Left lung (tissue), 10 donors: ENCODE data around the gene SDSL. TPM values are rescaled to one million over a fixed set of nuclear protein-coding genes. Genes with fewer than 3 reads are reported as not detected.

Experiments
- ATAC-seq: fragments of 200-7000 bp; cut with Tn5 transposase; one replicate; pipeline ENCODE4 v1.9.1; 2020; ENCODE audit warnings: moderate library complexity
- DNase-seq, 4 donors: peaks; one replicate each; pipeline ENCODE4 v3.0.0-alpha.2; 2013 to 2020
- H3K27ac ChIP-seq, 2 donors: fragments of 200-600 bp; sonication (generic) in 1 of 2; one replicate each; pipeline versions ENCODE4 v1.5.0 to v1.8.0; 2020 to 2021
- H3K27me3 ChIP-seq, 2 donors: fragments of 200-600 bp; sonication (generic) in 1 of 2; one replicate each; pipeline versions ENCODE4 v1.5.0 to v1.8.0; 2020 to 2021
- H3K36me3 ChIP-seq, 2 donors: fragments of 200-600 bp; sonication (generic) in 1 of 2; one replicate each; pipeline versions ENCODE4 v1.5.0 to v1.8.0; 2020 to 2021
- H3K4me1 ChIP-seq, 2 donors: fragments of 200-600 bp; one replicate each; pipeline ENCODE4 v1.8.0; 2021
- H3K4me3 ChIP-seq, 2 donors: fragments of 200-600 bp; sonication (generic) in 1 of 2; one replicate each; pipeline versions ENCODE4 v1.5.0 to v1.8.0; 2020 to 2021; ENCODE audit warnings: mild to moderate bottlenecking in 1 of 2
- H3K9me3 ChIP-seq, 2 donors: fragments of 200-600 bp; sonication (generic) in 1 of 2; one replicate each; pipeline versions ENCODE4 v1.5.0 to v1.8.0; 2020 to 2021
- intact Hi-C, 2 donors: fragments of 100-400 bp; cut with DNase I; formaldehyde crosslinking; loops; one replicate each; pipeline versions ENCODE4 v1.11.2 to v1.14.2; 2022
- polyA plus RNA-seq, 6 donors: library from polyadenylated mRNA; unstranded; fragments of 120-200 nt; gene quantifications; one replicate each; pipeline ENCODE4 v1.2.1, GENCODE V29; 2013; ENCODE audit not compliant: insufficient read length in 6 of 6
- total RNA-seq, 2 donors: library from RNA; stranded (reverse); fragmentation: NEBNext Ultra II Directional; extraction: Animal tissue kit (Norgen Biotek cat#: 25700); gene quantifications; one replicate each; pipeline ENCODE4 v1.2.1, GENCODE V29; 2021
- TF ChIP-seq, protein P1 (sequence below), 2 donors: fragments of 200-600 bp; sonication (generic) in 1 of 2; IDR thresholded peaks; one replicate each; pipeline versions ENCODE4 v1.5.0 to v1.8.0; 2021; ENCODE audit warnings: antibody characterized with exemption in 2 of 2
- donor health status: DM: no; HTN: yes; CAD: no.
- donor health status: DM: no; HTN: no; CAD: no.

The SDSL gene
- total and polyA plus RNA-seq, 8 donors: 4.2 to 13.8 (median 4.9) TPM

DNA sequence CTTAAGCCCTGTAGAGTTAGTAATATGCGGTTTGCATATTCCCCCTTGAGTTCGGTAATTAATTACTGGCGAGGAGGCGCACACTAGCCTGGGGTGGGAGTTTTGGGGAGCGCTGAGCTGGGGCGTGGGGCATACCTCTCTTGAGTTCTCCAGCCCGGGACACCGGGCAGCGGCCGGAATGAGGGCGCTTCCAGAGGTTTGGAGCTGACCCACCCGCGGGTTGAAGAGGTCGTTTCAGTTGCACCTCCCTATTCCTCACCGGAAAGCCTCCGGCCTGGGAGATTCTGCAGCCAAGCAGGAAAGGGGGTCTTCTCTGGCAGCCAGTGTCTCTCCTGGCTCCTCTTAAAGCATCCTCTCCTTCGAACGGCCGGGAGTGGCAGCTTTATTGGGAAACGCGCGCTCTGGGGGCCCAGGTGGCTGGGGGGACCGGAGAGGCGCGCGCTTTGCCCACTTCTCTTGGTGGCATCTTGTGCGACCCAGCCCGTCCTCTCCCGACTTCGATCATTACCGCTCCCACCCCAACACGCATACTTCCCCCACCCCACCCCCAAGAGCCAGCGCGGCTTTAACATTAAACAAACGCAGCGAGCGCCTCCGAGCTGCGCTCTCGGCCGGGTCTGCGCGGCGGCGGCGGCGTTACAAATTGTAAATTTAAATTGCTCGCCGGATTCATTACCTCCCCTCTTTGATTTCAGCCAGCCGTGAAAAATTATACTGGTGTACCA, 53.4 kb downstream of the SDSL start:
- Histone ChIP-seq H3K27ac (no peak overlapping the region), H3K27me3 (peaks cover 96 to 99% of the 10 kb centered on the region in 2 donors), H3K9me3 (no peaks in the 10 kb centered on the region), H3K36me3 (no peaks in the 10 kb centered on the region), H3K4me3 (no peak overlapping the region), H3K4me1 (no peaks in the 10 kb centered on the region)
- TF ChIP-seq, protein P1, sequence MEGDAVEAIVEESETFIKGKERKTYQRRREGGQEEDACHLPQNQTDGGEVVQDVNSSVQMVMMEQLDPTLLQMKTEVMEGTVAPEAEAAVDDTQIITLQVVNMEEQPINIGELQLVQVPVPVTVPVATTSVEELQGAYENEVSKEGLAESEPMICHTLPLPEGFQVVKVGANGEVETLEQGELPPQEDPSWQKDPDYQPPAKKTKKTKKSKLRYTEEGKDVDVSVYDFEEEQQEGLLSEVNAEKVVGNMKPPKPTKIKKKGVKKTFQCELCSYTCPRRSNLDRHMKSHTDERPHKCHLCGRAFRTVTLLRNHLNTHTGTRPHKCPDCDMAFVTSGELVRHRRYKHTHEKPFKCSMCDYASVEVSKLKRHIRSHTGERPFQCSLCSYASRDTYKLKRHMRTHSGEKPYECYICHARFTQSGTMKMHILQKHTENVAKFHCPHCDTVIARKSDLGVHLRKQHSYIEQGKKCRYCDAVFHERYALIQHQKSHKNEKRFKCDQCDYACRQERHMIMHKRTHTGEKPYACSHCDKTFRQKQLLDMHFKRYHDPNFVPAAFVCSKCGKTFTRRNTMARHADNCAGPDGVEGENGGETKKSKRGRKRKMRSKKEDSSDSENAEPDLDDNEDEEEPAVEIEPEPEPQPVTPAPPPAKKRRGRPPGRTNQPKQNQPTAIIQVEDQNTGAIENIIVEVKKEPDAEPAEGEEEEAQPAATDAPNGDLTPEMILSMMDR (IDR thresholded peaks at IDR 0.05): no peak
- ATAC-seq: no peak
- no peak for DNase-seq
- intact Hi-C loops: no loop called here

DNA sequence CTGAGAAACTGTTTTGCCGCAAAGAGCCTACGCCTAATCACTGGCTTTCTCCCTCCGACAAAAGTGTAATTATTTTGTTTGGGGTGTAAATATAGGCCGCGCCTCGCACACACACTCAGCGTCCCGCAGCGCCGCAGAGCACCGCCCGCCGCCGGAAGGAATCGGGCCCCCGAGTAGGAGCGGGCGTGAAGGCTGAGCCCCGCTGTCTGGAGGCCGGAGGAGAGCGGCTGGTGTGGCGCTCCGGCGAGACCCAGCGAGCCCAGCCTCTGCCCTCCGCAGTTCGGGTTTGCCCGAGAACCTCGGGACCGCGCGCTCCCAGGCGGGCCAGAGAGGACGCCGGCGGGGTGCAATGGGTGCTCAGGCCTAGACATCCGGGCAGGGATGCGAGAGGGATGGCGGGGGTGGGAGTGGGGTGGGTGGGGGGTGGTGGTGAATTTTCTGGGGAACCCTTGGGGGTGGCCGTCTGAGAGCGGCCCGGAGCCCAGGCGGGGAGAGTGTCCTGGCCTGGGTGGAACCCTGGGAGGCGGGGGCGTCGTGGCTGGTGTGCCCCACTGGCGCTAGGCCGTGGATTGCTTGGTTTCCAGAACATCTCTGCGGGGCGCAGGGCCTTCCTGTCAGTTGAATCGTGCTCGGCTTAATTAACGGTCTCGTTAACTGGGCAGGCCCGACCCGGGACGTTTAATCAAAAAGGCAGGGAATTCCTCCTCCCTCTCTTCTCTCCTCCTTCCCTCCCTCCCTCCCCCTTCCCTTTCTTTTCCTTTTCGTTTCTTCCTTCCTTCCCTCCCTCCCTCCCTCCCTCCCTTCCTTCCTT, 54.2 kb downstream of the SDSL start:
- Histone ChIP-seq H3K27ac (no peak overlapping the region), H3K27me3 (peaks cover 96 to 99% of the 10 kb centered on the region in 2 donors), H3K9me3 (no peaks in the 10 kb centered on the region), H3K4me1 (no peaks in the 10 kb centered on the region), H3K4me3 (no peak overlapping the region), H3K36me3 (no peaks in the 10 kb centered on the region)
- TF ChIP-seq, protein P1 (IDR thresholded peaks at IDR 0.05): no peak
- intact Hi-C loops: no loop called here
- DNase-seq (no peak), ATAC-seq (no peak)

DNA sequence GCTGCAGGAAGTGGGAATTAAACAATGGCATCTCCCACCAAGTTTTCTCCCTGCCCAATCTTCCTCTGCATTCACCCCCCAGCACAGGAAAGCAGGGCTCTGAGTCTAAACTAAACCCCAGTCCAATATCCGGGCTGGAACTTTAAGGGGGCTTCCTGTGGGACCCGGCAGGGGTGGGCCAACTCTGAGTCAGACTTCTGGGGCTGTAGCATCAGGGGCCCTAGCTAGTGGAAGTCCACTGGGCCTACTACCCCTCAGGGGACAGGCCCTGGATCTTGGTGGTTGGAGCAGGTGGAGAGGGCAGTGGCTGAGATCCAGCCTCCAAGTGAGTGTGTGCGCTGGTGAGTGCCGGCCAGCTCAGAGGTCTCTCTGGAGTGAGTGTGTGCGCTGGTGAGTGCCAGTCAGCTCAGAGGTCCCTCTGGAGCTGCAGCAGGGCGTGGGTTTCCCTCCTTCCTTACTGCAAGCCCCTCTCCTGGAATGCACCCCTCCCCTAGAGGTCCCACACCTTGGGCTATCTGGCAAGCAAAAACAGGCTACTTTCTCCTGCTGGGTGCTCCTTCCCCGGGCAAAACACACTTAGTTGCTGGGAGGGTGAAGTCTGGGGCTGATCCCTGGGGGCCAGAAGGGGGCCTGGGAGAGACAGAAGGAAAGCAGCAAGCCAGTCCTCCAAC, 55.1 kb downstream of the SDSL start:
- TF ChIP-seq, protein P1 (IDR thresholded peaks at IDR 0.05): no peak
- intact Hi-C loops: no loop called here
- Histone ChIP-seq H3K9me3 (no peaks in the 10 kb centered on the region), H3K27me3 (peaks cover 89 to 99% of the 10 kb centered on the region in 2 donors), H3K36me3 (no peaks in the 10 kb centered on the region), H3K4me1 (no peaks in the 10 kb centered on the region), H3K4me3 (no peak overlapping the region), H3K27ac (no peak overlapping the region)
- ATAC-seq: no peak
- DNase-seq: no peak

DNA sequence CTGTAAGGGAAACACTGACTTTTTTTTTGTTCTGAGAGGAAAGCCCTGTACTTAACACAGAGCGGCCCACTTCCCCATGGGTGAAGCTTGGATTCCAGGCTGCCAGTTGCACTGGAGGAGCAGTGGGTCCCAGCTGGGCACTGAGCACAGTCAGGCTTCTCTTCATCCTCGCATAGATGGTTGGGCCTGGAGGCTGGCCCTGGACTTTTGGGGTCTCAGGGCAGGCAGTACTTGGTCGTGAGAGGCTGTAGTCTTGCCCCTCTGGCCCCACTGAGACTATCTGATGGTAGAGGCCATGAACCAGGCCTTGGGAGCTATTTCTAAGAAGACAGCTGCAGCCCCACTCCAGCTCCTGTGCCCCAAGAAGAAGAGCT, 55.6 kb downstream of the SDSL start:
- Histone ChIP-seq H3K27me3 (peaks cover 83 to 99% of the 10 kb centered on the region in 2 donors), H3K27ac (no peak overlapping the region), H3K9me3 (no peaks in the 10 kb centered on the region), H3K36me3 (no peaks in the 10 kb centered on the region), H3K4me3 (no peak overlapping the region), H3K4me1 (no peaks in the 10 kb centered on the region)
- ATAC-seq (no peak), DNase-seq (no peak)
- intact Hi-C loops: no loop called here
- TF ChIP-seq, protein P1 (IDR thresholded peaks at IDR 0.05): no peak
